IgD-negative memory B cell (primary cell): Measurements from ENCODE around the gene ICAM3. TPM values are rescaled to one million over a fixed set of nuclear protein-coding genes. Genes with fewer than 3 reads are reported as not detected.
A peak's percentile ranks its signal among the peaks of the same experiment; 100 is the strongest.
"Not testable (repeated sequence)": the region's sequence is repeated elsewhere in the genome, so short reads cannot be mapped to it uniquely, and the experiment has no call there.

ENCODE experiments used
- H3K27ac Mint-ChIP-seq, 3 donors: one replicate each; pipeline ENCODE4 v1.8.0; 2020 to 2022; ENCODE audit warnings: mild to moderate bottlenecking in 3 of 3, mixed read lengths in 3 of 3, moderate library complexity in 1 of 3
- H3K27me3 Mint-ChIP-seq: one replicate; pipeline ENCODE4 v1.8.0; 2021; ENCODE audit warnings: mixed read lengths
- H3K36me3 Mint-ChIP-seq: one replicate; pipeline ENCODE4 v1.8.0; 2020; ENCODE audit warnings: mild to moderate bottlenecking, mixed read lengths
- H3K4me1 Mint-ChIP-seq, 3 donors: one replicate each; pipeline ENCODE4 v1.8.0; 2020 to 2022; ENCODE audit warnings: mixed read lengths in 3 of 3, mild to moderate bottlenecking in 1 of 3
- H3K4me3 Mint-ChIP-seq, 4 donors: one replicate each; pipeline ENCODE4 v1.8.0; 2020 to 2022; ENCODE audit warnings: mild to moderate bottlenecking in 4 of 4, mixed read lengths in 4 of 4, moderate library complexity in 3 of 4
- H3K9me3 Mint-ChIP-seq, 3 donors: one replicate each; pipeline ENCODE4 v1.8.0; 2020 to 2021; ENCODE audit warnings: mixed read lengths in 3 of 3, mild to moderate bottlenecking in 1 of 3
- polyA plus RNA-seq: library from polyadenylated mRNA; unstranded; fragments of 300-500 nt; fragmentation: Illumina TruSeq; gene quantifications from one replicate; pipeline ENCODE4 v1.2.3, GENCODE V29; 2021

ICAM3 gene
- polyA plus RNA-seq, 1 donor from 2014 or later: 230 TPM

GRCh38 chr19:10363789-10364281 lies 24.4 kb upstream of the ICAM3 start:
- H3K36me3 Mint-ChIP-seq: peaks cover 4% of the 10 kb centered on the region
- H3K27me3 Mint-ChIP-seq: no peaks in the 10 kb centered on the region
- H3K9me3 Mint-ChIP-seq: no peaks in the 10 kb centered on the region
- H3K4me3 Mint-ChIP-seq: no peak overlapping the region
- H3K4me1 Mint-ChIP-seq: peaks cover 0 to 1% (median 0%) of the 10 kb centered on the region in 3 donors
- H3K27ac Mint-ChIP-seq: no peak overlapping the region

- Mint-ChIP-seq H3K9me3 (no peaks in the 10 kb centered on the region), H3K27me3 (no peaks in the 10 kb centered on the region), H3K4me1 (peaks cover 0 to 1% (median 0%) of the 10 kb centered on the region in 3 donors), H3K4me3 (no peak overlapping the region), H3K36me3 (peaks cover 3% of the 10 kb centered on the region), H3K27ac (no peak overlapping the region)
These were observed 22.8 kb upstream of the ICAM3 start for GRCh38 chr19:10362259-10362658.

GRCh38 chr19:10361569-10362011 lies 22.2 kb upstream of the ICAM3 start:
- H3K4me3 Mint-ChIP-seq: no peak overlapping the region
- H3K36me3 Mint-ChIP-seq: peaks cover 3% of the 10 kb centered on the region
- H3K9me3 Mint-ChIP-seq: no peaks in the 10 kb centered on the region
- H3K27ac Mint-ChIP-seq: no peak overlapping the region
- H3K27me3 Mint-ChIP-seq: no peaks in the 10 kb centered on the region
- H3K4me1 Mint-ChIP-seq: peaks cover 0 to 1% (median 0%) of the 10 kb centered on the region in 3 donors

- no peak overlapping the region for H3K4me3 Mint-ChIP-seq
These were observed 17.0 kb upstream of the ICAM3 start for GRCh38 chr19:10356431-10356830.

GRCh38 chr19:10353793-10354391 lies 14.5 kb upstream of the ICAM3 start:
- no peaks in the 10 kb centered on the region for H3K27me3 Mint-ChIP-seq
- H3K27ac Mint-ChIP-seq: no peak overlapping the region
- no peaks in the 10 kb centered on the region for H3K9me3 Mint-ChIP-seq
- peaks cover 3% of the 10 kb centered on the region for H3K36me3 Mint-ChIP-seq
- no peaks in the 10 kb centered on the region for H3K4me1 Mint-ChIP-seq
- H3K4me3 Mint-ChIP-seq: no peak overlapping the region

More at GRCh38 chr19:10356431-10356830, 17.0 kb upstream of the ICAM3 start:
- H3K27me3 Mint-ChIP-seq: no peaks in the 10 kb centered on the region
- H3K4me1 Mint-ChIP-seq: peaks cover 0 to 1% (median 0%) of the 10 kb centered on the region in 3 donors
- H3K36me3 Mint-ChIP-seq: peaks cover 5% of the 10 kb centered on the region
- no peak overlapping the region for H3K27ac Mint-ChIP-seq
- no peaks in the 10 kb centered on the region for H3K9me3 Mint-ChIP-seq

- Mint-ChIP-seq H3K4me3 (peak overlapping the region in 1 of 4 donors; percentile 58), H3K27me3 (no peaks in the 10 kb centered on the region), H3K9me3 (no peaks in the 10 kb centered on the region), H3K36me3 (peaks cover 3% of the 10 kb centered on the region), H3K4me1 (no peaks in the 10 kb centered on the region), H3K27ac (peak overlapping the region in 1 of 3 donors; percentile 39)
These were observed 13.6 kb upstream of the ICAM3 start for GRCh38 chr19:10352764-10353671.

- Mint-ChIP-seq H3K27me3 (no peaks in the 10 kb centered on the region), H3K4me3 (no peak overlapping the region), H3K27ac (no peak overlapping the region), H3K4me1 (no peaks in the 10 kb centered on the region), H3K36me3 (no peaks in the 10 kb centered on the region), H3K9me3 (peaks cover 0 to 1% (median 0%) of the 10 kb centered on the region in 3 donors)
These were observed 7.1 kb upstream of the ICAM3 start for GRCh38 chr19:10346509-10346908.

GRCh38 chr19:10344780-10345179 lies 5.4 kb upstream of the ICAM3 start:
- no peaks in the 10 kb centered on the region for H3K36me3 Mint-ChIP-seq
- H3K4me3 Mint-ChIP-seq: no peak overlapping the region
- H3K9me3 Mint-ChIP-seq: peaks cover 0 to 1% (median 0%) of the 10 kb centered on the region in 3 donors
- peaks cover under 1 to 5% (median 4%) of the 10 kb centered on the region in 3 donors for H3K4me1 Mint-ChIP-seq
- no peak overlapping the region for H3K27ac Mint-ChIP-seq
- no peaks in the 10 kb centered on the region for H3K27me3 Mint-ChIP-seq

GRCh38 chr19:10343495-10343894 lies 4.1 kb upstream of the ICAM3 start:
- H3K36me3 Mint-ChIP-seq: no peaks in the 10 kb centered on the region
- no peaks in the 10 kb centered on the region for H3K27me3 Mint-ChIP-seq
- peaks cover 0 to 1% (median 0%) of the 10 kb centered on the region in 3 donors for H3K9me3 Mint-ChIP-seq
- no peak overlapping the region for H3K27ac Mint-ChIP-seq
- H3K4me3 Mint-ChIP-seq: no peak overlapping the region
- peaks cover 11 to 15% (median 14%) of the 10 kb centered on the region in 3 donors for H3K4me1 Mint-ChIP-seq

- Mint-ChIP-seq H3K27me3 (no peaks in the 10 kb centered on the region), H3K9me3 (no peaks in the 10 kb centered on the region), H3K4me1 (peaks cover 11 to 18% (median 18%) of the 10 kb centered on the region in 3 donors), H3K4me3 (peak overlapping the region; percentile 95 to 99 (median 96)), H3K36me3 (no peaks in the 10 kb centered on the region), H3K27ac (peak overlapping the region; percentile 77 to 97 (median 86))
These were observed 553 bp upstream of the ICAM3 start for GRCh38 chr19:10339977-10340376.

GRCh38 chr19:10338940-10339339 lies 484 bp downstream of the ICAM3 start:
- H3K9me3 Mint-ChIP-seq: no peaks in the 10 kb centered on the region
- peaks cover 11 to 20% (median 18%) of the 10 kb centered on the region in 3 donors for H3K4me1 Mint-ChIP-seq
- peak overlapping the region; percentile 95 to 99 (median 96) for H3K4me3 Mint-ChIP-seq
- no peaks in the 10 kb centered on the region for H3K36me3 Mint-ChIP-seq
- H3K27ac Mint-ChIP-seq: peak overlapping the region; percentile 77 to 97 (median 92)
- H3K27me3 Mint-ChIP-seq: no peaks in the 10 kb centered on the region

- H3K9me3 Mint-ChIP-seq, H3K36me3 Mint-ChIP-seq, H3K27ac Mint-ChIP-seq, H3K27me3 Mint-ChIP-seq: not testable (repeated sequence)
- Mint-ChIP-seq H3K4me1 (peaks cover 26 to 31% (median 28%) of the 10 kb centered on the region in 3 donors), H3K4me3 (peak overlapping the region in 2 of 4 donors; percentile 12 to 60)
These were observed 2.7 kb downstream of the ICAM3 start for GRCh38 chr19:10336725-10337124.

- peaks cover 26 to 30% (median 28%) of the 10 kb centered on the region in 3 donors for H3K4me1 Mint-ChIP-seq
- no peaks in the 10 kb centered on the region for H3K36me3 Mint-ChIP-seq
- peak overlapping the region in 3 of 4 donors; percentile 12 to 78 (median 33) for H3K4me3 Mint-ChIP-seq
- H3K27ac Mint-ChIP-seq: peak overlapping the region in 1 of 3 donors; percentile 82
- H3K27me3 Mint-ChIP-seq: no peaks in the 10 kb centered on the region
- H3K9me3 Mint-ChIP-seq: no peaks in the 10 kb centered on the region
These were observed 4.0 kb downstream of the ICAM3 start for GRCh38 chr19:10335352-10335985.

GRCh38 chr19:10334588-10335351 lies 4.7 kb downstream of the ICAM3 start:
- Mint-ChIP-seq H3K4me3 (peak overlapping the region; percentile 12 to 78 (median 35)), H3K4me1 (peaks cover 24 to 26% (median 25%) of the 10 kb centered on the region in 3 donors), H3K27me3 (no peaks in the 10 kb centered on the region)

More at GRCh38 chr19:10334588-10335351, 4.7 kb downstream of the ICAM3 start:
- Mint-ChIP-seq H3K9me3 (no peaks in the 10 kb centered on the region), H3K27ac (peak overlapping the region in 1 of 3 donors; percentile 82), H3K36me3 (no peaks in the 10 kb centered on the region)
